ENCODE results near the gene GCLM. TPM values are rescaled to one million over a fixed set of nuclear protein-coding genes. Genes with fewer than 3 reads are reported as not detected.

GCLM gene
- total RNA-seq, 1 experiment from 2014 or later, result 33.7 TPM

GRCh38 chr1:93882269-93882668 lies 27.0 kb downstream of the GCLM start:
- no peak for TF ChIP-seq POLR2AphosphoS5 (IDR thresholded peaks at IDR 0.05; ENCODE audit: low read depth, low read length)
- no peak for TF ChIP-seq TCF7L2 (IDR thresholded peaks at IDR 0.05; ENCODE audit: low read depth, low read length)
- TF ChIP-seq, protein P1, sequence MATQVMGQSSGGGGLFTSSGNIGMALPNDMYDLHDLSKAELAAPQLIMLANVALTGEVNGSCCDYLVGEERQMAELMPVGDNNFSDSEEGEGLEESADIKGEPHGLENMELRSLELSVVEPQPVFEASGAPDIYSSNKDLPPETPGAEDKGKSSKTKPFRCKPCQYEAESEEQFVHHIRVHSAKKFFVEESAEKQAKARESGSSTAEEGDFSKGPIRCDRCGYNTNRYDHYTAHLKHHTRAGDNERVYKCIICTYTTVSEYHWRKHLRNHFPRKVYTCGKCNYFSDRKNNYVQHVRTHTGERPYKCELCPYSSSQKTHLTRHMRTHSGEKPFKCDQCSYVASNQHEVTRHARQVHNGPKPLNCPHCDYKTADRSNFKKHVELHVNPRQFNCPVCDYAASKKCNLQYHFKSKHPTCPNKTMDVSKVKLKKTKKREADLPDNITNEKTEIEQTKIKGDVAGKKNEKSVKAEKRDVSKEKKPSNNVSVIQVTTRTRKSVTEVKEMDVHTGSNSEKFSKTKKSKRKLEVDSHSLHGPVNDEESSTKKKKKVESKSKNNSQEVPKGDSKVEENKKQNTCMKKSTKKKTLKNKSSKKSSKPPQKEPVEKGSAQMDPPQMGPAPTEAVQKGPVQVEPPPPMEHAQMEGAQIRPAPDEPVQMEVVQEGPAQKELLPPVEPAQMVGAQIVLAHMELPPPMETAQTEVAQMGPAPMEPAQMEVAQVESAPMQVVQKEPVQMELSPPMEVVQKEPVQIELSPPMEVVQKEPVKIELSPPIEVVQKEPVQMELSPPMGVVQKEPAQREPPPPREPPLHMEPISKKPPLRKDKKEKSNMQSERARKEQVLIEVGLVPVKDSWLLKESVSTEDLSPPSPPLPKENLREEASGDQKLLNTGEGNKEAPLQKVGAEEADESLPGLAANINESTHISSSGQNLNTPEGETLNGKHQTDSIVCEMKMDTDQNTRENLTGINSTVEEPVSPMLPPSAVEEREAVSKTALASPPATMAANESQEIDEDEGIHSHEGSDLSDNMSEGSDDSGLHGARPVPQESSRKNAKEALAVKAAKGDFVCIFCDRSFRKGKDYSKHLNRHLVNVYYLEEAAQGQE (IDR thresholded peaks at IDR 0.05; ENCODE audit: insufficient read depth in 1 of 2, low read depth in 2 of 2, low read length in 1 of 2), result no peak
- TF ChIP-seq, protein P2, sequence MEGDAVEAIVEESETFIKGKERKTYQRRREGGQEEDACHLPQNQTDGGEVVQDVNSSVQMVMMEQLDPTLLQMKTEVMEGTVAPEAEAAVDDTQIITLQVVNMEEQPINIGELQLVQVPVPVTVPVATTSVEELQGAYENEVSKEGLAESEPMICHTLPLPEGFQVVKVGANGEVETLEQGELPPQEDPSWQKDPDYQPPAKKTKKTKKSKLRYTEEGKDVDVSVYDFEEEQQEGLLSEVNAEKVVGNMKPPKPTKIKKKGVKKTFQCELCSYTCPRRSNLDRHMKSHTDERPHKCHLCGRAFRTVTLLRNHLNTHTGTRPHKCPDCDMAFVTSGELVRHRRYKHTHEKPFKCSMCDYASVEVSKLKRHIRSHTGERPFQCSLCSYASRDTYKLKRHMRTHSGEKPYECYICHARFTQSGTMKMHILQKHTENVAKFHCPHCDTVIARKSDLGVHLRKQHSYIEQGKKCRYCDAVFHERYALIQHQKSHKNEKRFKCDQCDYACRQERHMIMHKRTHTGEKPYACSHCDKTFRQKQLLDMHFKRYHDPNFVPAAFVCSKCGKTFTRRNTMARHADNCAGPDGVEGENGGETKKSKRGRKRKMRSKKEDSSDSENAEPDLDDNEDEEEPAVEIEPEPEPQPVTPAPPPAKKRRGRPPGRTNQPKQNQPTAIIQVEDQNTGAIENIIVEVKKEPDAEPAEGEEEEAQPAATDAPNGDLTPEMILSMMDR (IDR thresholded peaks at IDR 0.05), result no peak
- TF ChIP-seq SIN3A (IDR thresholded peaks at IDR 0.05; ENCODE audit: borderline replicate concordance, insufficient read depth, low read depth, low read length), result no peak
- H3K4me3 ChIP-seq (ENCODE audit: low read depth in 2 of 2, low read length in 2 of 2), result no peak overlapping the region
- peaks cover 6% of the 10 kb centered on the region for H3K36me3 ChIP-seq (ENCODE audit: control insufficient read depth, insufficient read depth, low read length)
- H3K4me1 ChIP-seq (ENCODE audit: control insufficient read depth, insufficient read depth, low read length), result peaks cover 8% of the 10 kb centered on the region
- no peaks in the 10 kb centered on the region for H3K9me3 ChIP-seq (ENCODE audit: control insufficient read depth, insufficient read depth, low read depth, low read length)
- ATAC-seq, result no peak
- no peak overlapping the region for H3K27ac ChIP-seq (ENCODE audit: low read length)
- ChIA-PET POLR2A (no interaction called here), CTCF (no interaction called here)
- intact Hi-C loops (cut with micrococcal nuclease; ENCODE audit: unreplicated experiment), result no loop called here
- BruUV-seq (replicated peaks), result no TSS peak
- in situ Hi-C loops (cut with HindIII; ENCODE audit: low pct_unique_long_range_greater_than_20kb, low sequenced_read_pairs), result no loop called here
- no peak for DNase-seq (ENCODE audit: low read depth, low spot score)
- no peaks in the 10 kb centered on the region for H3K27me3 ChIP-seq (ENCODE audit: control insufficient read depth, insufficient read depth, low read length)

GRCh38 chr1:93880731-93881130 lies 28.5 kb downstream of the GCLM start:
- H3K27ac ChIP-seq (ENCODE audit: low read length), result no peak overlapping the region
- DNase-seq (ENCODE audit: low read depth, low spot score) (no peak), ATAC-seq (no peak)
- ChIA-PET CTCF (no interaction called here), POLR2A (no interaction called here)
- no peak overlapping the region for H3K4me3 ChIP-seq (ENCODE audit: low read depth in 2 of 2, low read length in 2 of 2)
- H3K27me3 ChIP-seq (ENCODE audit: control insufficient read depth, insufficient read depth, low read length), result no peaks in the 10 kb centered on the region
- intact Hi-C loops (cut with micrococcal nuclease; ENCODE audit: unreplicated experiment) (no loop called here), in situ Hi-C loops (cut with HindIII; ENCODE audit: low pct_unique_long_range_greater_than_20kb, low sequenced_read_pairs) (no loop called here)
- TF ChIP-seq TCF7L2 (IDR thresholded peaks at IDR 0.05; ENCODE audit: low read depth, low read length), result no peak
- no peak for TF ChIP-seq POLR2AphosphoS5 (IDR thresholded peaks at IDR 0.05; ENCODE audit: low read depth, low read length)
- TF ChIP-seq, protein P1 (IDR thresholded peaks at IDR 0.05; ENCODE audit: insufficient read depth in 1 of 2, low read depth in 2 of 2, low read length in 1 of 2), result no peak
- TF ChIP-seq SIN3A (IDR thresholded peaks at IDR 0.05; ENCODE audit: borderline replicate concordance, insufficient read depth, low read depth, low read length), result no peak
- TF ChIP-seq, protein P2 (IDR thresholded peaks at IDR 0.05), result no peak
- no TSS peak for BruUV-seq (replicated peaks)
- H3K9me3 ChIP-seq (ENCODE audit: control insufficient read depth, insufficient read depth, low read depth, low read length), result no peaks in the 10 kb centered on the region
- H3K4me1 ChIP-seq (ENCODE audit: control insufficient read depth, insufficient read depth, low read length), result peaks cover 21% of the 10 kb centered on the region
- peaks cover 16% of the 10 kb centered on the region for H3K36me3 ChIP-seq (ENCODE audit: control insufficient read depth, insufficient read depth, low read length)
